DND-41 (cell line): ENCODE measurements around the gene RETN.

Experiments used
- ATAC-seq: fragments of 200-7000 bp; cut with Tn5 transposase; 3 replicates; pipeline ENCODE4 v1.9.1; 2021; ENCODE audit warnings: low read depth; ENCODE audit not compliant: insufficient read depth
- DNase-seq: peaks from one replicate; pipeline ENCODE4 v3.0.0-alpha.2; 2020
- H2AFZ ChIP-seq: 2 replicates; pipeline ENCODE4 v1.6.0; 2012; ENCODE audit warnings: low read depth, low read length
- H3K27ac ChIP-seq: 2 replicates; pipeline ENCODE4 v1.5.1; 2012; ENCODE audit warnings: low read length, inconsistent platforms
- H3K27me3 ChIP-seq: fragments of 200-600 bp; sonication (generic); 2 replicates; pipeline ENCODE4 v1.6.0; 2012; ENCODE audit warnings: low read length, mild to moderate bottlenecking, inconsistent platforms; ENCODE audit not compliant: insufficient read depth, poor library complexity
- H3K36me3 ChIP-seq: 2 replicates; pipeline ENCODE4 v1.5.1; 2012; ENCODE audit warnings: low read length, inconsistent platforms; ENCODE audit not compliant: insufficient read depth
- H3K4me1 ChIP-seq: 2 replicates; pipeline ENCODE4 v1.5.1; 2012; ENCODE audit warnings: mild to moderate bottlenecking, low read length; ENCODE audit not compliant: insufficient read depth
- H3K4me2 ChIP-seq: 2 replicates; pipeline ENCODE4 v1.6.0; 2012; ENCODE audit warnings: mild to moderate bottlenecking, moderate library complexity, low read length, inconsistent platforms; ENCODE audit not compliant: insufficient read depth
- H3K4me3 ChIP-seq, 2 experiments: fragments of 200-600 bp in 1 of 2; shearing (Covaris generic) in 1 of 2; 2 replicates each; pipeline ENCODE4 v1.5.1; 2012 to 2016; ENCODE audit warnings: inconsistent platforms in 2 of 2, low read length in 2 of 2, mild to moderate bottlenecking in 2 of 2, low read depth in 1 of 2, moderate library complexity in 1 of 2
- H3K79me2 ChIP-seq: 2 replicates; pipeline ENCODE4 v1.6.0; 2012; ENCODE audit warnings: low read length, inconsistent platforms; ENCODE audit not compliant: insufficient read depth
- H3K9ac ChIP-seq: 2 replicates; pipeline ENCODE4 v1.6.0; 2012; ENCODE audit warnings: low read depth, mild to moderate bottlenecking, inconsistent platforms, low read length, moderate library complexity
- H3K9me3 ChIP-seq: 2 replicates; pipeline ENCODE4 v1.5.1; 2012; ENCODE audit warnings: low read length, moderate library complexity, mild to moderate bottlenecking, inconsistent platforms; ENCODE audit not compliant: insufficient read depth, severe bottlenecking
- H4K20me1 ChIP-seq: 2 replicates; pipeline ENCODE4 v1.6.0; 2012; ENCODE audit warnings: low read length; ENCODE audit not compliant: insufficient read depth
- CTCF ChIP-seq: IDR thresholded peaks from 2 replicates; pipeline ENCODE4 v1.5.1; 2012; ENCODE audit warnings: borderline replicate concordance, low read length, moderate library complexity, mild to moderate bottlenecking; ENCODE audit not compliant: poor library complexity, severe bottlenecking; ENCODE audit errors: extremely low read depth
- EZH2 ChIP-seq: IDR thresholded peaks from 3 replicates; pipeline ENCODE4 v1.6.1; 2012; ENCODE audit warnings: borderline replicate concordance, low read depth, mild to moderate bottlenecking, moderate library complexity, low read length, inconsistent platforms; ENCODE audit not compliant: severe bottlenecking

Gene RETN

GRCh38 chr19:7645163-7645562 lies 23.7 kb upstream of the RETN start:
- Histone ChIP-seq H3K9ac (no peak overlapping the region), H3K4me2 (no peak overlapping the region), H3K9me3 (peaks cover 2% of the 10 kb centered on the region), H4K20me1 (no peaks in the 10 kb centered on the region), H3K4me3 (no peak overlapping the region), H3K4me1 (no peaks in the 10 kb centered on the region), H3K27ac (no peak overlapping the region), H3K79me2 (no peaks in the 10 kb centered on the region), H3K27me3 (no peaks in the 10 kb centered on the region), H3K36me3 (no peaks in the 10 kb centered on the region), H2AFZ (no peak overlapping the region)
- no peak for TF ChIP-seq CTCF
- no peak for TF ChIP-seq EZH2
- no peak for DNase-seq
- ATAC-seq = no peak

DNA sequence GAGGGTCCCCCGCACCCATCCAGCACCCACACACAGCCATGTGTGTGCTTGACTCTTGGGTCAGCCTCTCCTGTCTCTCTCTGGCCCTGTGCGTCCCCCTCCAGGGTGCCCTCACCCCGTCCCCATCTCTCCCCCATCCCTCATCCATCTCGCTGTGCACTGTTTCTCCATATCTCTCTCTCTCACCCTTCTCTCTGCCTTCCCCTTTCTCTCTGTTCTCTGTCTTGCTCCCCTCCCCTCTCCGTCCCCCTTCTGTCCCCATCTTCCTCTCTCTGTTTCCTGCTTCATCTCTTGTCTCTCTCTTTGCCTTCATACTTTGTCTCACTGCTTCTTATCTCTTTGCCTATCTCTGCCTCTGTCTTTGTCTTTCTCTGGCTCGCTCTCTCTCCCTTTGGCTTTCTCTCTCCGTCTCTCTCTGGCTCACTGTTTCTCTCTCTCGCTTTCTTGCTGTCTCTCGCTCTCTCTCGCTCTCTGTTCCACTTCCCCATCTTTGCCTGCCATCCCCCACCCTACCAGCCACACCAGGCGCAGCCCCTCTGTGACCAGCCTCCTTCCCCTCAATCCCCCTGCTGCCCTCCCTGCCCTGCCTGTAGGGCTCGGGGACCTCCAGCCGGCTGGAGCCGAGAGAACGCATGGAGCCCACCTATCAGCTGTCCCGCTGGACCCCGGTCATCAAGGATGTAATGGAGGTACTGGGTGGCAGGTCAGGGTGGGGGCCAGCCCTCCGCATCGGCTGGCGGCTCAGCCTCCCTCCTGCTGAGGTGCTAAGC lies 23.0 kb upstream of the RETN start:
- ATAC-seq = no peak
- no peak overlapping the region for H3K9ac ChIP-seq

GRCh38 chr19:7646426-7646700 lies 22.5 kb upstream of the RETN start:
- Histone ChIP-seq H3K27me3 (no peaks in the 10 kb centered on the region), H3K79me2 (no peaks in the 10 kb centered on the region), H3K36me3 (no peaks in the 10 kb centered on the region), H3K27ac (no peak overlapping the region), H2AFZ (no peak overlapping the region), H3K9ac (no peak overlapping the region), H3K4me3 (no peak overlapping the region), H3K4me1 (no peaks in the 10 kb centered on the region), H3K9me3 (no peaks in the 10 kb centered on the region), H4K20me1 (no peaks in the 10 kb centered on the region), H3K4me2 (no peak overlapping the region)
- DNase-seq = no peak
- TF ChIP-seq EZH2 (no peak), CTCF (no peak)
- ATAC-seq = no peak

More for the DNA sequence above, 23.0 kb upstream of the RETN start:
- Histone ChIP-seq H3K4me3 (no peak overlapping the region), H3K4me1 (no peaks in the 10 kb centered on the region), H4K20me1 (no peaks in the 10 kb centered on the region), H3K4me2 (no peak overlapping the region), H3K9me3 (no peaks in the 10 kb centered on the region), H3K27me3 (no peaks in the 10 kb centered on the region), H3K36me3 (no peaks in the 10 kb centered on the region), H2AFZ (no peak overlapping the region), H3K79me2 (no peaks in the 10 kb centered on the region), H3K27ac (no peak overlapping the region)
- no peak for TF ChIP-seq EZH2
- TF ChIP-seq CTCF = no peak
- no peak for DNase-seq

GRCh38 chr19:7647156-7647555 lies 21.7 kb upstream of the RETN start:
- H3K9ac ChIP-seq = no peak overlapping the region
- ATAC-seq = no peak

More at GRCh38 chr19:7647156-7647555, 21.7 kb upstream of the RETN start:
- Histone ChIP-seq H3K4me2 (no peak overlapping the region), H3K27ac (no peak overlapping the region), H3K79me2 (no peaks in the 10 kb centered on the region), H3K4me1 (peaks cover 1% of the 10 kb centered on the region), H3K4me3 (no peak overlapping the region), H3K27me3 (no peaks in the 10 kb centered on the region), H4K20me1 (no peaks in the 10 kb centered on the region), H2AFZ (no peak overlapping the region), H3K9me3 (no peaks in the 10 kb centered on the region), H3K36me3 (no peaks in the 10 kb centered on the region)
- no peak for TF ChIP-seq EZH2
- TF ChIP-seq CTCF = no peak
- no peak for DNase-seq
